NCI-H2196 treated with DMSO at 0.1 percent for 48 hours (cell line): ENCODE results near the gene CARS2.
"Not testable (repeated sequence)": the region's sequence is repeated elsewhere in the genome, so short reads cannot be mapped to it uniquely, and the experiment has no call there.

Experiments
- DNase-seq: peaks from one replicate; lab custom pipeline; 2025; ENCODE audit not compliant: unreplicated experiment; lab: John Stamatoyannopoulos, UW

Gene CARS2

DNA sequence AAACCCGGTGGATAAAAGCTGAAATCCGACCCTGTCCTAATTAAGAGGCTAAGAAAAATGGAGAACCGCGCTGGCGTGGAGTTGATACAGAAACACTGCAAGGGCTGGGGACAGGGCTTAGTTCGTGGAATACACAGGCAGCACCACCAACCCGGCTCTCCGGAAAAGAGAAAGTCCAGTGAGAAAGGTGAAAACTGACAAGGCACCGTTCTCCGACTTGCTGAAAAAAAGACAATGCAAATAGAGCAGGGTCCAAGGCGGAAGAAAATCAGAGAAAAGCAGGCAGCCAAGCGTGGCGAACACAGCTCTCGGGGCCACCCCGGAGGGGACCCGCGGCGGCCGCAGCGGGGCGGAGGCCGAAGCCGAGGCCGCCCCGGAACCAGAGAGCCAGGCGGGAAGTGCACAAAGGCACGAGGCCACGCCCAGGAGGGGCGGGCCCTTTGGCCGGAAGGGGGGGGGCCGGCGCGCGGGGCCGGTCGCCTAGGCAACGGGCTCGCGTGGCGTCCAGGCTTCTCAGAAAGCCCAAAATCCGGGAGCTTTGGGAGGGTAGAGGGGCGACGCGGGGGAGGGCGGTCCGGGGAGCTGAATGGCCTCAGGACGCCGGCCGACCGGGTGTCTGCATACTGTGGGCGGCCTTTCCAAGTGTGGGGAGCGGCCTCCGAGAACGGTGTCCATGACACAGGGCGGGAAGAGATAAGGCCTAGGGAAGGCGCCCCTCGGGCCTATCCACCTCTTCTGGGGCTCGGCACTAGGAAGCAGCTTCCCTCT lies 6.3 kb upstream of the CARS2 start:
- peak; percentile 53 for DNase-seq

DNA sequence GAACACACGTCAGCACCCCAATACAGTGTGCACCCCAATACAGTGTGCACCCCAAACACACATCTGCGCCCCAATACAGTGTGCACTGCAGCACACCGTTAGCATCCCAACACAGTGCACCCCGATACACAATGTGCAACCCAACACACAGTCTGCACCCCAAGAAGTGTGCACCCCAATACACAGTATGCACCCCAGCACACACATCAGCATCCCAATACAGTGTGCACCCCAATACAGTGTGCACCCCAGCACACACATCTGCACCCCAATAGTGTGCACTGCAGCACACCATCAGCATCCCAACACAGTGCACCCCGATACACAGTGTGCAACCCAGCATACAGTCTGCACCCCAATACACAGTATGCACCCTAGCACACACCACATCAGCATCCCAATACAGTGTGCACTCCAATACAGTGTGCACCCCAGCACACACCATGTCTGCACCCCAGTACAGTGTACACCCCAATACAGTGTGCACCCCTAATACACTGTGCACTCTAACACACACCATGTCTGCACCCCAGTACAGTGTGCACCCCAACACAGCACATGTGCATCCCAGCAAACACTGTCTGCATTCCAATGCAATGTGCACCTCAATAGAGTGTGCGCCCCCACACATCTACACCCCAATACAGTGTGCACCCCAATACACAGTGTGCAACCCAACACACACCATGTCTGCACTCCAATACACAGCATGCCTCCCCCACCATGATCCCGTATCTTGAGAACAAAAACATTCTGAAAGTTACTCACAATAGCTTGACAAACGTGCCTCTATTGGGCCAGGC lies 855 bp upstream of the CARS2 start:
- no peak for DNase-seq

DNA sequence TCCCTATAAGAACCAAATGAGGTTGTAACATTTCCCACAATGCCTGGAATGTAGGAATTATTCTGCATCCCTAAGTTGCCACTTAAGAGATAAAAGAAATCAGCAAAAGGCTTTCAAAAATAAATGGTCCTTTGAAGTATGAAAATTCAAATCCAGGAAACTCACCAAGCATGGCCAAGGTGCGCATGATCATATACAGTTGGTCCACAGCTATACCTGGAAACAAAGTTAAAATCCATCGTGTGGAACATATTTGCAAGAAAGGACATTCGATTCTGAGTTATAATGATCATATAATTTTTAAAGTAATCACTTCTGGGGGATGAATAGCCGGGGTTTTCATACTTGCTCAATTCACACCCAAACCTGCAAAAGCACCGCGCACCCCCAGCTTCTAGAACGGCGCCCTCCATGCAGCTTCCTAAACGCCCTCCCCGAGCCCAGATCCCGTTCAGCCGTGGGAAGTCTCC lies 525 bp downstream of the CARS2 start:
- DNase-seq = no peak

DNA sequence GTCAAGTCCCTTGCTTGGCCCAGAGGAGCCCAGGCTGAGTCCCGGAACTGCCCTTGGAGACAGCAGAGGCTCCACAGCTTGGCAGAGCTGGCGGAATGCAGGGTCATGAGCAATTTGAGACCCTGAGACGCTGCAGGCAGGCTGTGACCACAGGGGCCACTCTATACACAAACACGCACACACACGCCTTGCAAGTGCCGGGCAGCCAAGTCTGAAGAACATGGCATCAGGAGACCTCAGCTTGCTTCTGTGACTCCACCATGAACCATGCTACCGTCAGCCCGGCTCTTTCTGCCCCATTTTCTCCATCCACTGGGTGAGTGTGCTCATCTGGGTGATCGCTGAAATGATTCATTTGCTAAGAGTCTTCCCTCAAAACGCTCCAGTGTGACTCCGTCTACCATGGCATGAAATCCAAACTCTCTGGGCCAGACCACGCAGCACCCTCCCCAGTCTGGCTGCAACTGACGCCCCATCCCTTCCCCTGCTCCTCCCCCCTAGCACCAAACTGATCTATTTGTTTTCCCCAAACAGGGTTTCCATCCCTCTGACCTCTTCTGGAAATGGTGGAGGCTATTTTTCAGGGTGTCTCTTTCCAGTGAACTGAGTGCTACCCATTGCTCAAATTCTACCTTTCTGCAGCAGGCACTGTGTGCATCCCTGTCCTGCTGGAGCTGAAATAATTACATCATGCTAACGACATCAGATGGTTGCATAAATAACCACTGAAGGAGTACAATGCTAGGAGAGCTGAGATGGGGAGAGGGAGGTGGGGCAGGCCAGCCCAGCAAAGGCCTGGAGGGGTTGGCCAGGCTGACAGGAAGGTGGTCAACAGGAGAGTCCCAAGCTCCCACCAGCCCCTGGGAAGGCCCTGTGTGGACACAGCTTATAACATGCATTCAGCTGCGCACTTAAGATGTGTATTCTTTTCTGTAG lies 3.1 kb downstream of the CARS2 start:
- no peak for DNase-seq

DNA sequence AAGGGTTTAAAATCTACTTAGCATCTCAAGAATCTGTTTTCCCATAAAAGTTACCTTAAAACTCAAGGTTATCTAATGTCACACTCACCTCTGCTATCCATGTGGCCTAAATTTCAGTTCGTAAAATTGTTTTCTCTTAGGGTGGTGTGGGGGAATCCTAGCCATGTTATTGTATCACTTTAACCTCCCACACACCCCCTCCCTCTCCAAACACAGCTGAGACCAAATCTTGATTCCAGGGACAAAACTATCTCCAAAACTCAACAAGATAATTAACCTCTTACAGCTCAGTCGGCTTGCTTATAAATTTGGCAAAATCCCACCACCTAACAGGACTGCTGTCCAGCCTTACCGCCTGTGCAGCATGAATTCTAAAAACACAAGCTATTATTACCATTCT lies 3.8 kb downstream of the CARS2 start:
- no peak for DNase-seq

DNA sequence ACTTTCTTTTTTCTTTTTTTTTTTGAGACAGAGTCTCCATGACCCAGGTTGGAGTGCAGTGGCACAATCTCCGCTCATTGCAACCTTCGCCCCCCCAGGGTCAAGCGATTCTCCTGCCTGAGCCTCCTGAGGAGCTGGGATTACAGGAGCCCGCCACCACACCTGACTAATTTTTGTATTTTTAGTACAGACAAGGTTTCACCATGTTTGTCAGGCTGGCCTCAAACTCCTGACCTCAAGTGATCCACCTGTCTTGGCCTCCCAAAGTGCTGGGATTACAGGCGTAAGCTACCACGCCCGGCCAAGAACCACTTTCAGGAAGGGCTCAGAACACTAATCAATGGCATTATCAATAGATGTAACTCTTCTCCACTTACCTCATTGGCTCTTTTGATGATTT lies 4.9 kb downstream of the CARS2 start:
- DNase-seq = not testable (repeated sequence)

DNA sequence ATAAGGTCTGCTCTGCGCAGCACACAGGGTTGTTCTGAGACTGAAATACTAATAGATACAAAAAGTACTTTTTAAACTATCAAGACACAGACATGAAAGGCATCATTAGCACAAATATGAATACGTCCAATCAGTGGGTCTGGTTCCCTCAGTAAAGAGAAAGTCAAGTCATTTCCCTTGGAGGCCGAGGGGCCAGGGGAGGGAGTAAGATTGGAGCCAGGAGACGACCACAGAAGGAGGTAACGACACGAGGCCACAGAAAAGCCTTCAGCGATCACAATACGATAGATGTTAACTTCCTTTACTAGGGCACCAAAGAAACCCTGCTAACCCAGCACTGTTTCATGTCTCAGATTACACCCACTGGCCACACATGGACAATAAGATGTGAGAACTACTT lies 5.3 kb downstream of the CARS2 start:
- no peak for DNase-seq

DNA sequence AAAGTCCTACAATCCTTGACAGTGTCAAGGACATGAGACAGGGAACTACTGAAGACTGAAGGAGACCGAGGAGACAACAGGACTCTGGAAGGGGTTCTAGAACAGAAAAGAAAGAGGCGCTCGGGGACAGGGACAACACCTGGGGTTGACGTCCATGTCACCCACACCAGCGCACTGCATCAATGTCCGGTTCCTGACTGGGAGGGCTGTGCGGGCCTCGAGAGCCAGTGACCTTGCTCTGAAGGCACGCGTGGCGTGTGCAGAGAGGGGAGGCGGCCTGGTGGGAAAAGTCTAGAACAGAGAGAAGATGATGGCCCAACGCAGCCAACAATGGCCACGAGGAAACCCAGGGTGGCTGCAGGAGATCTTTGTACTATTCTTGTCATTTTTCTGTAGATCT lies 5.7 kb downstream of the CARS2 start:
- DNase-seq = no peak

DNA sequence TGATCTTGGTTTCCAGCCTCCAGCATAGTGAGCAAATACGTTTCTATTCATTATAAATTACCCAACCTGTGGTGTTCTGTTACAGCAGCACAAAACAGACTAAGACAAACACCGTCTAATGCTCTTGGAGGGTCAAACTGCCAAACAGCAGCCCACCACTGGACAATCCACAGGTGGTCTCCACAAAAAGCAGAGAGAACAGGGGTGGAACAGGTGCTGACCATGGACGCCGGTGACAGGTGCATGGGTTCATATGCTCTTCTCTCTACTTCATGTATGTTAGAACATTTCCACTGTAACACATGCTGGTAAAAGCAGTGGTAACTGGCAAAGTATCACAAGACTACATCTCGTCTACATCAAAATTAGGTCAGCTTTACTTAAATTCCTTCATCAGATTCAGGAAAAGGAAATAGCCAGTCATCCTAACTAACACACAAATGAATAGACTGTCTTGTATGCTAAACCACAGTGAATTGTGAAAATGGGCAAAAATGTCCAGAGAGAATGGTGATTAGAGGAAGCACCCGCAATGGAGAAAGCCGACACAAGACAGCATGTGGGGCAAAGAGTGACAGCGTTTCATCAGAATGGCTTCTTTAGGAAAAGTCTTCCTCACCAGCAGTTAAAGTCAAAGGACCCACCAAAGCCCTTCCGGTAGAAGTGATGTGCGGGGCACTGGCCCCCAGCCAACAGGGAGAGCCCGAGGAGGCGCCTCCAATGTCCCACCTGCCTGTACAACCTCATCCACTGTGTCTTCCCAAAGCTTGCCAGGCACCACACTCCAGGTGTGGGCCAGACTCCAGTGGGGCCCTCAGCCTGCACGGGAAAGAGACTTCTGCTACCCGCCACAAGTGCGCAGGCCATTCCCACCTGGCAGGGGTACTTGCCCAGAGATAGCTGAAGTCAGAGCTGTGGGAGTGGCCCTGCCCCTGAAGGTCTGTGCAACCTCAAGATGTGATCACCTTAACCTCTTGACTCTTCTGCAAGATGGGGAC lies 6.5 kb downstream of the CARS2 start:
- peak; percentile 2 for DNase-seq

DNA sequence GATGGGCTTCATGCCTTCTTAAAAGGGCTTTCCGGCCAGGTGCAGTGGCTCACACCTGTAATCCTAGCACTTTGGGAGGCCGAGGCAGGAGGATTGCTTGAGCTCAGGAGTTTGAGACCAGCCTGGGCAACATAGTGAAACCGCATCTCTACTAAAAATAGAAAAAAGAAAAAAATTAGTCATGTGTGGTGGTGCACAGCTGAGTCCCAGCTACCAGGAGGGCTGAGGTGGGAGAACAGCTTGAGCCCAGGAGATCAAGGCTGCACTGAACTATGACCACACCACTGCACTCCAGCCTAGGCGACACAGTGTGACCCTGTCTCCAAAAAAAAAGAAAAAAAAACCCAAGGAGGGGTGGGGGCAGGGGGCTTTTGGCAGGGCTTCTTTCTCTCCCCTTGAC lies 7.2 kb downstream of the CARS2 start:
- no peak for DNase-seq

DNA sequence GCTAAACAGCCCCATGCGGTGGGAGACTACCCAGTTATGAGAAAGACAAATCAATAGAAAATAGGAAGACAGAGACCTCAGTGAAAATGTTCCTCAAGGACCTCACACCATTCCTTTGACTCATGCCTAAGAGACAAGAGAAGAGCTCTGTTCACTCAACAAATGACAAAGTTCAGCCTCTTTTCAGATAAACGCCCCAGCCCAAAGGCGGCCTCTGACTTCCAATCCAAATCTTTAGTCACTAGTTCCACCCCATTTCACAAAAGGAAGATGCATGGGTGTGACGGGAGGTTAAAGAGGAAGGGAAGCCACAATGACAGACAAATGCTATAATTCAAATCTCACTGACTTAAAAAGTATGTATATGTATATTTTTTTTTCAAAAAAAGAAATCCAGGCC lies 8.1 kb downstream of the CARS2 start:
- DNase-seq = no peak

DNA sequence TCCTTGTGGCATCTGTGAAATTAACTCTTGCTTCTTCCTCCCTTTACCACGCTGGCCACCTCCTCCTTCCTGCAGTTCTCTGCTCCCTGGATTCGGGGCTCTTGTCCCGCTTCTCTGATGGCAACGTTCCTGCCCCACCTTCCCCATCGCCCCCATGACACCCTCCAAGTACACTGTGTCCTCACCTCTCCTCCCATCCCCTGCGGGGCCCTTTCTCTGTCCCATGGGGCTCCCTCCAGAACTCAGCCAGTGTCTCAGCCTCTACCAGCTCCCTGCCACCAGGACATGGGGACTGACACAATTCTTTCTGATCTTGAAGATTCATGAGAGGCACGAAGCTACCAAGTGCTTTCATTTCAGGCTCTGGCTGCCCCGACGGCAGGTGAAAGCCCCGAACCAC lies 9.1 kb downstream of the CARS2 start:
- no peak for DNase-seq

DNA sequence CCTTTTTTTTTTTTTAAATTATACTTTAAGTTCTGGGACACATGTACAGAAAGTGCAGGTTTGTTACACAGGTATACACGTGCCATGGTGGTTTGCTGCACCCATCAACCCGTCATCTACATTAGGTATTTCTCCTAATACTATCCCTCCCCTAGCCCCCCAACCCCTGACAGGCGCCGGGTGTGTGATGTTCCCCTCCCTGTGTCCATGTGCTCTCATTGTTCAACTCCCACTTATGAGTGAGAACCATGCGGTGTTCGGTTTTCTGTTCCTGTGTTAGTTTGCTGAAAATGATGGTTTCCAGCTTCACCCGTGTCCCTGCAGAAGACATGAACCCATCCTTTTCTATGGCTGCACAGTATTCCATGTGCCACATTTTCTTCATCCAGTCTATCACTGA lies 10.1 kb downstream of the CARS2 start:
- not testable (repeated sequence) for DNase-seq

DNA sequence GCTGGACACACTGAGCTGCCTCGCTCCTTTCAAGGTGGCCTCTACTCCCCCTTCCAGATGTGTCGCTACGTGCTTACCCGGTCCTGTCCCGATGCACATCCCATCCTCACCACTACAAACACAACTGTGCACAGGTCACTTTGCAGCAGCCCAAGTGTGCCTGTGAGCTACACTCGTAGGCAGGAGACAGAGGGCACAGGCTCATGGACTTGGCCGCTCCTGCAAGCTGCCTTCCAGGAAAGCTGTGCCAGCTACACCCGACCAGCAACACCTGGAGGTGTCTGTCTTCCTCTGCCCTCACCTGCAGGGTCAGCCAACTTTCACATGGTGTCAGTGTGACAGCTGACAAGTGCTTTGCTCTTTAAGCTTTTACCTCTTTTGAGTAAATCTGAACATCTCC lies 15.4 kb downstream of the CARS2 start:
- DNase-seq = no peak

DNA sequence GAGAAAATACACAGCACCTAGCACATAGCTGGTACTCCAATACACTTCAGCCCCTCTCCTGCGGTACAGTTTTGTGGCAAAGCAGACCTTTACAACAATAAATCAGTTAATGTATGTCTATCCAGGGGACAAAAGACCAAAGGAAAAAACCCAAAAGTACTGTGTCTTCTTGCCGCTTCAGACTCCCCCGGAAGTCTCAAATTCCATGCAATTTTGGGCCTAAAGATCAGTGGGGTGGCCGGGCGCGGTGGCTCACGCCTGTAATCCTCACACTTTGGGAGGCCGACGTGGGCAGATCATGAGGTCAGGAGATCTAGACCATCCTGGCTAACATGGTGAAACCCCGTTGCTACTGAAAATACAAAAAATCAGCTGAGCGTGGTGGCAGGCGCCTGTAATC lies 16.2 kb downstream of the CARS2 start:
- DNase-seq = no peak

DNA sequence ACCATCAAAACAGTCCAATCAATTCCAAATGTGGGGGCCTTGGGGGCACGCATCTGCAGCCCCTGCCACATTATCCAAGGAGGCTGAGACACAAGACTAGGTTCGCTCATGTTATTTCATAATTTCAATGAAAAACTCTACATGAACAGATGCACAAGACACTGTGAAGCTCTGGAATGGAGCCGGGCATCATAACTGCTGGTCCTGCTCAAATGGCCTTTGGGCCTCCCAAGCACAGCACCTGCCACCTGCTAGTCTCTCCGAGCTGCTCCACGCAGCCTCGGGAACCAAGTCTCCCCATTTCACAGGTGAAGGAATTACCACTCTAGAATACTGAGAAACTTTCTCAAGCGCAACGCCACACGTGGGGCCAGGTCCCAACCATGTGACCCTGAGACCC lies 16.9 kb downstream of the CARS2 start:
- no peak for DNase-seq

DNA sequence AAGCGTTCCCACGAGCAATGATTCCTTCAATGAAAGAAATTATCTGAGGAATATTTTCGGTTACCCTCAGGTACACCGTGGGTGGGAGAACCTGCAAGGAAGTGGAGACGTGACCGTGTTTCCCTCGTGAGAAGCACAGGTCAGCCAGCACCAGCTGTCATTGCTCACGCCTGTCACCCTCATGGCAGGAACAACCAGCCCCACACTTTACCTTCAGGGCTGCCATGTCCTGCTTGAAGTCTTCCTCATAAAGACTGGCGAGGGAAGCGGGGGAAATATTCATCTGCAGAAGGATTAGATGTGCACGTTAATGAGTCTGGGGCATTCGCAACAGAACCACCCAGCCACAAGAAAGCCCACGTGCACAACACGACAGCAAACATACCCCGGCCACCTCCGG lies 18.2 kb downstream of the CARS2 start:
- DNase-seq = no peak

DNA sequence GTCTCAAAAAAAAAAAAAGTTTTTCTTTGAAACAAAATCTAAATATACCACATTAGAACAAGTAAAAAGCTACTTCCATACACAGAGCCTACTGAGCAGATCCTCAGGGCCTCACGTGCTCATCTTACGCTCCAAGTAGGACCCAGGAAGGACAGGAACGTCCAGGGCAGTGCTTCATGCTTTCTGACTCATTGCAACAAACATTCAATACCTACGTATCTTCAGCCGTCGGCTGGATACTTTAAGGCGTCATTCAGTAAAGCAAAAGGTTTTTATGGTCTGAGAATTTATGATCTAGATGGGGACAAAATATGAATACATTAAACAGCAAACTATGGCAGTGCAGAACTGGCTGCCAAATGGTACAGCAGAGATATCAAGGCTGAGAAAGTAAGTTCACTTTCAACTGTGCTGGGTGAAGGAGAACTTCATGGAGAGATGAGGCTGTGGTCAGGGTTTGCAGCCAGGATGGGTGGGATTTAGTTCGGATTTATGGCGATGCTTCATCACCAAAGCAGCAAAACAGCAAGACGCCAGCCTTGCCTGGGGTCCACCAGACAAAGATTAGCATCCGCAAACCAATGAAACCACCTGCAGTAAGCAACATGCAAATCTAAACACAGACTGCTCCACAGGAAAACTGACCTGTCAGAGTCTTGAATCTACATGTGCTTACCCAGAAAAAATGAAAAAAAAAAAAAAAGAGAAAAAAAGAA lies 20.5 kb downstream of the CARS2 start:
- no peak for DNase-seq

DNA sequence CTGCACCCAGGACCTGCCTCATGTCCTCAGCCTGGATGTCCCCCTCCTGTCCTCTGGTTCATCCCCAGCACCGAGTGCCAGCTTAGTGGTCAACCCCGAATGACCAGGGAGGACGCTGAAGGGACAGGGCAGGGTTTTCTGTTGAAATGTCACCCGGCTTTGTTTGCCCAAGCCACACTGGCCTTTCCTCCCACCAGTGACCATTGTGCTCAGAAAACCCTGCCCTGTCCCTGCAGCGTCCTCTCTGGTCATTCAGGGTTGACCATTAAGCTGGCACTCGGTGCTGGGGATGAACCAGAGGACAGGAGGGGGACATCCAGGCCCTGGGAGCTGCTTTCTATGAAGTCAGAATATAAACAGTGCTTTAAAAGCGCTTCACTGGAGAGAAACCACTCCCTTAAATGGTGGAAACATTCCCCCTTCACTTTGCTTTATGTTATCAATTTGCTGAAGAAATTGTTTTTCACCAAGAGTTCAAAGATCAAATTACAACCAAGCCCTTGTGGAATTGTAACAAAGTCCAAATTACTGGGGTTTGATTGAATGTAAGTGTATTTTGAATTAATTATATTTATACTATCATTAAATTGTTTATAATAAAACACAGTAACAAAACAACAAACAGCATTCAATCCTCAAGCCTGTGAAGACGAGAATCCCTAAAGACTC lies 21.4 kb downstream of the CARS2 start:
- DNase-seq = no peak
